IMR-90 (cell line): ENCODE measurements around the gene TCF4. TPM values are rescaled to one million over a fixed set of nuclear protein-coding genes. Genes with fewer than 3 reads are reported as not detected.

Experiments
- ATAC-seq: fragments of 200-7000 bp; cut with Tn5 transposase; 2 replicates; pipeline ENCODE4 v1.9.1; 2020; ENCODE audit warnings: low read depth, mild to moderate bottlenecking, moderate library complexity
- BruUV-seq: library from RNA; stranded (reverse); fragments of 400-500 nt; replicated peaks from 2 replicates; lab custom pipeline; 2021; lab: Mats Ljungman, UMichigan
- CTCF ChIA-PET: fragments of 300-600 bp; formaldehyde crosslinking; extraction: SDS; loops from one replicate; lab custom pipeline; 2021; ENCODE audit warnings: antibody characterized with exemption; lab: Yijun Ruan, JAX
- POLR2A ChIA-PET: fragments of 300-600 bp; sonication (Branson Sonifier 250); formaldehyde crosslinking; loops from one replicate; lab custom pipeline; 2022; ENCODE audit warnings: antibody characterized with exemption; ENCODE audit not compliant: unreplicated experiment; lab: Charles Lee
- DNase-seq: peaks from one replicate; pipeline ENCODE4 v3.0.0; 2013
- H2AFZ ChIP-seq: replicated peaks from 2 replicates; pipeline ENCODE3; 2013; ENCODE audit warnings: low read length, mild to moderate bottlenecking; ENCODE audit not compliant: poor library complexity
- H2AK5ac ChIP-seq: 2 replicates; pipeline ENCODE4 v1.6.1; 2013; ENCODE audit warnings: low read depth, low read length, inconsistent platforms
- H2AK9ac ChIP-seq: replicated peaks from 2 replicates; pipeline ENCODE3; 2013; ENCODE audit warnings: mild to moderate bottlenecking, low read depth, low read length, moderate library complexity; ENCODE audit not compliant: poor library complexity
- H2BK120ac ChIP-seq: 2 replicates; pipeline ENCODE4 v1.6.1; 2013; ENCODE audit warnings: low read depth, low read length, inconsistent platforms
- H2BK15ac ChIP-seq: 3 replicates; pipeline ENCODE4 v1.6.1; 2013; ENCODE audit warnings: low read depth, low read length, inconsistent platforms
- H2BK20ac ChIP-seq: 2 replicates; pipeline ENCODE4 v1.6.1; 2013; ENCODE audit warnings: low read depth, mild to moderate bottlenecking, inconsistent platforms, low read length, moderate library complexity
- H2BK5ac ChIP-seq: 2 replicates; pipeline ENCODE4 v1.6.1; 2013; ENCODE audit warnings: mild to moderate bottlenecking, low read depth, low read length, inconsistent platforms; ENCODE audit not compliant: poor library complexity, severe bottlenecking
- H3K14ac ChIP-seq: replicated peaks from 2 replicates; pipeline ENCODE4 v1.6.1; 2013; ENCODE audit warnings: low read depth, low read length, inconsistent platforms
- H3K18ac ChIP-seq: 2 replicates; pipeline ENCODE4 v1.6.1; 2013; ENCODE audit warnings: low read depth, low read length, control low read depth
- H3K23ac ChIP-seq: 2 replicates; pipeline ENCODE4 v1.6.1; 2013; ENCODE audit warnings: low read depth, low read length, inconsistent platforms
- H3K27ac ChIP-seq: 2 replicates; pipeline ENCODE4 v1.5.1; 2013; ENCODE audit warnings: mild to moderate bottlenecking, control low read depth, low read length; ENCODE audit not compliant: insufficient read depth
- H3K27me3 ChIP-seq: 2 replicates; pipeline ENCODE4 v1.6.1; 2013; ENCODE audit warnings: low read length; ENCODE audit not compliant: control insufficient read depth, insufficient read depth
- H3K36me3 ChIP-seq: 2 replicates; pipeline ENCODE4 v1.6.1; 2013; ENCODE audit warnings: low read length, mixed read lengths; ENCODE audit not compliant: control insufficient read depth, insufficient read depth
- H3K4ac ChIP-seq: 2 replicates; pipeline ENCODE4 v1.6.1; 2013; ENCODE audit warnings: low read depth, low read length, inconsistent platforms
- H3K4me1 ChIP-seq: 2 replicates; pipeline ENCODE4 v1.6.1; 2013; ENCODE audit warnings: low read length, mixed read lengths; ENCODE audit not compliant: control insufficient read depth, insufficient read depth
- H3K4me2 ChIP-seq: 2 replicates; pipeline ENCODE4 v1.6.1; 2013; ENCODE audit warnings: low read depth, mild to moderate bottlenecking, control low read depth, low read length, moderate library complexity
- H3K4me3 ChIP-seq: 2 replicates; pipeline ENCODE4 v1.5.1; 2013; ENCODE audit warnings: low read depth, mild to moderate bottlenecking, control low read depth, low read length, moderate library complexity; ENCODE audit not compliant: insufficient read depth
- H3K56ac ChIP-seq: 2 replicates; pipeline ENCODE4 v1.6.1; 2013; ENCODE audit warnings: low read length, inconsistent platforms; ENCODE audit not compliant: insufficient read depth; ENCODE audit errors: extremely low read depth
- H3K79me1 ChIP-seq, 2 experiments: 2 replicates each; pipeline ENCODE4 v1.6.1; 2013; ENCODE audit warnings: low read length in 2 of 2, inconsistent platforms in 1 of 2, low read depth in 1 of 2
- H3K9ac ChIP-seq: 2 replicates; pipeline ENCODE4 v1.6.1; 2013; ENCODE audit warnings: low read depth, low read length, control low read depth
- H3K9me1 ChIP-seq: 2 replicates; pipeline ENCODE4 v1.6.1; 2013; ENCODE audit warnings: low read length, inconsistent platforms; ENCODE audit not compliant: insufficient read depth
- H3K9me3 ChIP-seq: 2 replicates; pipeline ENCODE4 v1.6.1; 2013; ENCODE audit warnings: low read length; ENCODE audit not compliant: control insufficient read depth, insufficient read depth
- H4K20me1 ChIP-seq: 2 replicates; pipeline ENCODE4 v1.6.1; 2013; ENCODE audit warnings: low read length, inconsistent platforms; ENCODE audit not compliant: insufficient read depth
- H4K5ac ChIP-seq: 2 replicates; pipeline ENCODE4 v1.6.1; 2013; ENCODE audit warnings: mild to moderate bottlenecking, low read depth, low read length, control low read depth
- H4K8ac ChIP-seq, 2 experiments: 2 replicates each; pipeline ENCODE4 v1.6.1; 2013; ENCODE audit warnings: low read depth in 2 of 2, low read length in 2 of 2, control low read depth in 1 of 2, inconsistent platforms in 1 of 2
- H4K91ac ChIP-seq: 2 replicates; pipeline ENCODE4 v1.6.1; 2013; ENCODE audit warnings: low read depth, low read length, inconsistent platforms; ENCODE audit not compliant: insufficient read depth
- CEBPB ChIP-seq: IDR thresholded peaks from 2 replicates; pipeline ENCODE4 v1.6.1; 2012; ENCODE audit warnings: low read depth, low read length, improper control_type of control experiment
- RFX5 ChIP-seq: IDR thresholded peaks from 2 replicates; pipeline ENCODE4 v1.8.0; 2012; ENCODE audit warnings: low read depth, mild to moderate bottlenecking, low read length, moderate library complexity
- WGBS, 2 experiments: methylation state at CpG; one replicate each; pipeline versions ENCODE4 v1.1.5 to v1.1.7; 2013; ENCODE audit warnings: missing lambda C conversion rate in 2 of 2; ENCODE audit not compliant: insufficient read length in 1 of 2; ENCODE audit errors: extremely low coverage in 2 of 2; 5-methylcytosine and 5-hydroxymethylcytosine counted together
- dilution Hi-C: fragments of 300-500 bp; cut with HindIII; formaldehyde crosslinking; loops from one replicate; pipeline ENCODE4 v1.14.3; 2018; ENCODE audit warnings: low sequenced_read_pairs; ENCODE audit not compliant: unreplicated experiment
- in situ Hi-C: fragments of 300-500 bp; cut with MboI; formaldehyde crosslinking; loops from 3 replicates; pipeline ENCODE4 v1.14.3; 2019; ENCODE audit warnings: low sequenced_read_pairs, inconsistent platforms, mixed read lengths
- intact Hi-C: fragments of 100-400 bp; cut with micrococcal nuclease; formaldehyde crosslinking; loops from 2 replicates; pipeline ENCODE4 v1.10.0; 2022
- polyA plus RNA-seq, 3 experiments: library from polyadenylated mRNA; depleted of rRNA; stranded (reverse); fragments of >200 nt; gene quantifications; 2 replicates each; pipeline ENCODE4 v1.2.3, GENCODE V29; 2012; ENCODE audit warnings: low replicate concordance in 1 of 3
- total RNA-seq: library from RNA; depleted of rRNA; stranded (reverse); fragments of >200 nt; gene quantifications from 2 replicates; pipeline ENCODE4 v1.2.3, GENCODE V29; 2012

The TCF4 gene
- total and polyA plus RNA-seq, 2 of the 4 experiments (the other 2 are of a cell fraction), result 30.0 to 87.1 TPM

GRCh38 chr18:55398858-55399257 lies 189.1 kb downstream of the TCF4 start:
- Histone ChIP-seq H3K27me3 (no peaks in the 10 kb centered on the region), H3K14ac (no peak overlapping the region), H2AK9ac (no peak overlapping the region), H2BK120ac (no peak overlapping the region), H3K4me2 (no peak overlapping the region), H2AK5ac (no peak overlapping the region), H2AFZ (no peak overlapping the region), H3K56ac (no peak overlapping the region), H4K5ac (no peak overlapping the region), H3K9me1 (no peaks in the 10 kb centered on the region; the same call in none of the 2 replicates), H4K20me1 (peaks cover 3% of the 10 kb centered on the region; the same call in 1 of the 2 replicates), H3K4me3 (no peak overlapping the region), H4K91ac (no peak overlapping the region), H3K27ac (no peak overlapping the region), H2BK15ac (no peak overlapping the region), H3K4me1 (peaks cover 6% of the 10 kb centered on the region), H4K8ac (no peak overlapping the region), H3K23ac (0 out of 2 replicates have a peak overlapping the region, but pooled peaks have one; percentile 2), H2BK5ac (no peak overlapping the region), H3K9ac (no peak overlapping the region), H3K36me3 (no peaks in the 10 kb centered on the region), H2BK20ac (no peak overlapping the region), H3K18ac (no peak overlapping the region), H3K9me3 (no peaks in the 10 kb centered on the region), H3K79me1 (peaks cover 37 to 68% of the 10 kb centered on the region in 2 experiments), H3K4ac (no peak overlapping the region)
- BruUV-seq, result no TSS peak
- intact Hi-C loops, result no loop called here
- no peak for DNase-seq
- in situ Hi-C loops, result no loop called here
- ChIA-PET POLR2A (no interaction called here), CTCF (no interaction called here)
- WGBS, 2 experiments, result 100% methylated on average over 2 of the region's 6 CpGs; no CpG with 5 or more reads in 1 of the 2 experiments
- dilution Hi-C loops, result no loop called here
- no peak for ATAC-seq
- TF ChIP-seq RFX5 (no peak), CEBPB (peak; percentile 68; the same call in 1 of the 2 replicates)
